Choroid plexus epithelial cell (primary cell): Measurements from ENCODE around the gene GUSB.
"Not testable (repeated sequence)": the region's sequence is repeated elsewhere in the genome, so short reads cannot be mapped to it uniquely, and the experiment has no call there.

Experiments used
- DNase-seq: peaks from one replicate; pipeline ENCODE4 v3.0.0-alpha.2; 2010; ENCODE audit warnings: low read depth
- H3K4me3 ChIP-seq: 2 replicates; pipeline ENCODE4 v1.5.1; 2011; ENCODE audit warnings: low read depth, mild to moderate bottlenecking, control low read depth, low read length, moderate library complexity
- TF ChIP-seq, protein P1 (sequence below): conservative IDR thresholded peaks from 2 replicates; pipeline ENCODE4 v1.5.1; 2011; ENCODE audit warnings: low read depth, mild to moderate bottlenecking, control low read depth, inconsistent platforms, low read length, moderate library complexity

GUSB gene

DNA sequence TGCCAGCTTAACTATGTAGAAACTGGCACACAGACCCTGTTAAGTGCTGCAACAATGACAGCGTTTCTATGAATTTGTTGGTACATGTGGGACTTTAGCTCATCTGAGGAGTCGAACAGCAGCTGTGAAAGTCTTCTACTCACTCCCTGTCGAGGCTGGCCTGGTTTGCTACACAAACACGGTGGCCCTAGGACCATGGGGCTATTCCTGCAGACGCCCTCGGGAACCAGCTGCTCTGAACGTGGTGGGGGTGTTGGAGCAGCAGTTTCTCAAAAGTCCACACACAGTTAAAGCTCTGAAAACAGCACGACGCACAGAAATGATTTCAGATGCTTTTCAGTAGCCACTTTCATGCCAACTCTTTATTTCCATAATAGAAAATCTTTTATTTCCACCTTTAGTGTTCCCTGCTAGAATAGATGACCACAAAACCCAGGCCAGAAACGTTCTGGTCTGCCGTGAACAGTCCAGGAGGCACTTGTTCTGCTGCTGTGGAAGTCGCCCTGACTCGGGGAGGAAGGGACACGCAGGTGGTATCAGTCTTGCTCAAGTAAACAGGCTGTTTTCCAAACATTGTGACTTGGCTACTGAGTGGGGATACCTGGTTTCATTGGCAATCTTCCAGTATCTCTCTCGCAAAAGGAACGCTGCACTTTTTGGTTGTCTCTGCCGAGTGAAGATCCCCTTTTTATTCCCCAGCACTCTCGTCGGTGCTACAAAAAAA is 21.5 kb downstream of the GUSB start:
- DNase-seq, result no peak
- H3K4me3 ChIP-seq, result no peak overlapping the region
- TF ChIP-seq, protein P1, sequence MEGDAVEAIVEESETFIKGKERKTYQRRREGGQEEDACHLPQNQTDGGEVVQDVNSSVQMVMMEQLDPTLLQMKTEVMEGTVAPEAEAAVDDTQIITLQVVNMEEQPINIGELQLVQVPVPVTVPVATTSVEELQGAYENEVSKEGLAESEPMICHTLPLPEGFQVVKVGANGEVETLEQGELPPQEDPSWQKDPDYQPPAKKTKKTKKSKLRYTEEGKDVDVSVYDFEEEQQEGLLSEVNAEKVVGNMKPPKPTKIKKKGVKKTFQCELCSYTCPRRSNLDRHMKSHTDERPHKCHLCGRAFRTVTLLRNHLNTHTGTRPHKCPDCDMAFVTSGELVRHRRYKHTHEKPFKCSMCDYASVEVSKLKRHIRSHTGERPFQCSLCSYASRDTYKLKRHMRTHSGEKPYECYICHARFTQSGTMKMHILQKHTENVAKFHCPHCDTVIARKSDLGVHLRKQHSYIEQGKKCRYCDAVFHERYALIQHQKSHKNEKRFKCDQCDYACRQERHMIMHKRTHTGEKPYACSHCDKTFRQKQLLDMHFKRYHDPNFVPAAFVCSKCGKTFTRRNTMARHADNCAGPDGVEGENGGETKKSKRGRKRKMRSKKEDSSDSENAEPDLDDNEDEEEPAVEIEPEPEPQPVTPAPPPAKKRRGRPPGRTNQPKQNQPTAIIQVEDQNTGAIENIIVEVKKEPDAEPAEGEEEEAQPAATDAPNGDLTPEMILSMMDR, result no peak

DNA sequence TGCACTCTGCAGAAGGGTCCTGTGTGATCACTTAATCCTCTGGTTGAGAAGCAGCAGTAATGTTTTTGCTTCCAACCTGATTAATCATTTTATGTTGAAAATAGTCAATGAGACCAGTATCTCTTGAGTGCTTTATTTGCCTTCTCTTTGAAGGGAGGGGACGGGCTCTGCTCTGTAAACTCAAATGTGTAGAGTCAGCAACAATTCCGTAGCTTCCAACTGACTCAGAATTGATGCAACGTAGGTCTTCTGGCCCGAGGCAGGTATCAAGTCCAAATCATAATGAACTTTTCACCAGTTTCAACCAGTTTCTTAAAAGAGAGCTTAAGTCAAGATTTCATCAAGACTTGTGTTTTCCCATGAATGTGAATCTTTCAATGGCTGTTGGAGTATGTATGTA is 26.3 kb downstream of the GUSB start:
- no peak overlapping the region for H3K4me3 ChIP-seq
- TF ChIP-seq, protein P1, result no peak
- no peak for DNase-seq

DNA sequence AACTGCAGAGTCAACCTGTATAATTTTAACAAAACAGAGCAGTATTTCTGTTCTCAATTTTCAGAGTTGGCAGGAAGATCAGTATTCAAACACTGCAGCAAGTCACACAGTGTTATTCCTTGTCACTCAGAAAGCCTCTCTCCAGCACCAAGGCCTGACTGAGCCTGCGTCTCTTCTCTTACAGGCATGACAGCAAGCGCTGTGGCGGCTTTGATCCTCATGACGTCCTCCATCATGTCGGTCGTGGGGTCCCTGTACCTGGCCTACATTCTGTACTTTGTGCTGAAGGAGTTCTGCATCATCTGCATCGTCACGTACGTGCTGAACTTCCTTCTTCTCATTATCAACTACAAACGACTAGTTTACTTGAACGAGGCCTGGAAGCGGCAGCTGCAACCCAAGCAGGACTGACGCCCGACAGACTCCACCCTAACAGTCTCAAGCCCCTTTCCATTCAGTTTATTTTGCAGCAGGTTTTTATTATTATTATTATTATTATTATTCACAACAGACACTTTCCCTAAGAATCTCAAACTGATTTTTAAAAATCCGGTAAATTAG is 28.0 kb downstream of the GUSB start:
- TF ChIP-seq, protein P1, result no peak
- H3K4me3 ChIP-seq, result no peak overlapping the region
- no peak for DNase-seq

DNA sequence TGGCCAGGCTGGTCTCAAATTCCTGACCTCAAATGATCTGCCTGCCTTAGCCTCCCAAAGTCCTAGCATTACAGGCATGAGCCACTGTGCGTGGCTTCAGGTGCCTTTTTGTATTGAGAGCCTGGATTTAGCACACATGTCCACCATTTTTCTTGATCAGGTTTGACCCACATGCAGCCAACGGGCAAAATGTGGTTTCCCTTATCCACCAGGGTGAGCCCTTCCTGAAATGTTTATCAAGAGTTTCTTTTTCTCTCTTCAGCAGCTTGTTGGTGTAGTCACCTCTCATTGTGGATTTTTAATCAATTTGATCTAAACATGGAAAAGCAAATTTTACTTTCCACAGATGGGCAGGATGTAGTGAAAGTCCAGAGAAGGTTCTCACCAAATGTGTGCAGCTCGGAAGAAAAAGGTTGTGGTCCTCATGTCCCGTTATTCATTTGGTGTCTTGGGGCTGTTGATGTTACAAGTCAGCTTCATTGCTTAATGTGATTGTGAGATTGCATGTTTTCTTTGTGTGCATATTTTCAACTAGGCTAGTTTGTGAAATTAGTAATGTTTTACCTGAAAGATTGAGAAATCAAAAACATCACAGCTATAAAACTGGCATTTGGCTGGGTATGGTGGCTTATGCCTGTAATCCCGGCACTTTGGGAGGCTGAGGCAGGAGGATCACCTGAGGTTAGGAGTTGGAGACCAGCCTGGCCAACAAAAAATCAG is 28.9 kb downstream of the GUSB start:
- H3K4me3 ChIP-seq, result no peak overlapping the region
- DNase-seq, result no peak
- TF ChIP-seq, protein P1, result peak; percentile 4

DNA sequence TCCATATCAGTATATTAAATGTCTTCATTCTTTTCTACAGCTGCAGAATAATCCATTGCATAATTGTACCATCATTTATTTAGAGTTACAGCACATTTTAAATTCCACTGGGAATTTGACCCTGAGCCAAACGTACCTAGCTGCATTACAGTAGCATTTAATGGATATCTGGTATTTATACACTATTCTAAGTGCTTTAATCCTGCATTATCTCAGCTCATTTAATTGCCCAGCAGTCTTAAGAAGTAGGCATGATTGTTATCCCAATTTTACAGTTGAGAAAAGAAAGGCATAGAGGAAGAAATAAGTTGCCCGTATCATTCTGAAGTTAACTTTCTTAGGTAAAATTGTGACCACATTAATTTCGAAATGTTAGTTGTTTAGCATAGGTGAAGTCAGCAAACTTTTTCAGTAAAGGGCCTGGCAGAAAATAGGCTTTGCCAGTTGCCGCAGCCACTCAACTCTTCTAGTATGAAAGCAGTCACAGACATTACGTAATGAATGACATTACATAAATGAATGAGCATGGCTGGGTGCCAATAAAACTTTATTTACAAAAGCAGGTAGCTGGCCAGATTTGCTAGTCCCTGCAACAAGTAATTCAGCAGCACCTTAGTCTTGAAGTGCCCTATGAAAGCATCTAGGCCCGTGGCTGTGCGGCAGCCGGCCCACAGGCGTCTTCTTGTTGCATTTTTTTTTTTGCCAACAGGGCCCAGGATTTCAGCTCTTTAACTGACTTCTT is 30.0 kb downstream of the GUSB start:
- H3K4me3 ChIP-seq, result no peak overlapping the region
- DNase-seq, result peak; percentile 19
- TF ChIP-seq, protein P1, result no peak

DNA sequence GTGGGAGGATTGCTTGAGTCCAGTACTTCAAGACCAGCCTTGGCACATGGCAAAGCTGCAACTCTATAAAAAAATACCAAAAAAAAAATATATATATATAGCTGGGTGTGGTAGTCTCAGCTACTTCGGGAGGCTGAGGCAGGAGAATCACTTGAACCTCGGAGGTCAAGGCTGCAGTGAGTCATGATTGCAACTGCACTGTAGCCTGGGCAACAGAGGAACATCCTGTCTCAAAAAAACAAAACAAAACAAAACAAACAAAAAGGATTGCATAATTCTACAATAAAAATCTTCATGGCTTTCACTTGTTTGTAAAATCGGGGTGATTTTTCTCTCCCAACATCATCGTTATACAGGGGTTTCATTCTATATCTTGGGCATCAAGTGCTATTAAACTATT is 35.1 kb downstream of the GUSB start:
- H3K4me3 ChIP-seq, result no peak overlapping the region
- peak; percentile 76 for DNase-seq
- TF ChIP-seq, protein P1, result no peak

DNA sequence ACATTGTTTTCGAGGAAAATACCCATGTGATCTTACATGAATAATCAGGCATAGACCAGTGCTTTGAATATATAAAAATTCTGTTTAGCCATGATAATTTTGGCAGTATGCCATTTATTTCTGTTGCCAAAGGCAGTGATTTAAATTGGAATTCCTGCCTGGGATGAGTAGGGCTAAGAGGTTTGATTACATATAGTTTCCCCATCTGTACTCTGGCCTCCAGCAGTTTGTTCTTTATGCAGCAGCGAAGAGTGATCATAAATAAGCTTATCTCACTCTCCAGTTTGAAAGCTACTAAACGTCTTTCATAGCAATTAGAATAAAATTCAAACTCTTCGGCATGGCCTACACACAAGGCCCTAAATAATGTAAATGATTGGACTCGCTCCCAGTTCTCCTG is 36.2 kb downstream of the GUSB start:
- H3K4me3 ChIP-seq, DNase-seq: not testable (repeated sequence)
